GM12801 (cell line): Measurements from ENCODE around the gene POU3F1.

Experiments used
- CTCF ChIP-seq: IDR thresholded peaks from one replicate; pipeline ENCODE4 v1.5.1; 2011; ENCODE audit warnings: control low read depth; ENCODE audit not compliant: insufficient read length; ENCODE audit errors: extremely low read depth

POU3F1 gene

DNA sequence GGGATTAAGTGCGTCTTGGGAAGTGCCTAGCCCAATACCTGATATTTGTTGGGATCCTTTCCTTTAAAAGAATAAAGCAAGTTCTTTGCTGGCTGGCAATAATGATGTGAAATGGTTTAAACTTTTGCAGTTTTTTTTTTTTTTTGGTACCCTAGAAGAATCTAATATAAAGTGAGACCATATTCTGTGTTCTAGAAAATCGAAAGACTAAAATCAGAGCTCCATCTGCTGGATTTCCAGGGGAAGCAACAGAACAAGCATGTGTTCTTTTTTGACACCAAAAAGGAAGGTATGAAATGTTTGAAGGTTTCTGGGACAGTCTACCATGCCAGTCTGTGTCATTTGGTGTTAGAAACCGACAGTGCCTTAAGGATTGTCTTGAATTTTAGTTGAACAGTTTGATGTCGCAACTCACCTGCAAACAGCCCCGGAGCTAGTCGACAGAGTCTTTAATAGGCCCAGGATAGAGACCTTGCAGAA is 27.7 kb downstream of the POU3F1 start:
- no peak for TF ChIP-seq CTCF

GRCh38 chr1:38015978-38016725 is 30.4 kb downstream of the POU3F1 start:
- no peak for TF ChIP-seq CTCF

DNA sequence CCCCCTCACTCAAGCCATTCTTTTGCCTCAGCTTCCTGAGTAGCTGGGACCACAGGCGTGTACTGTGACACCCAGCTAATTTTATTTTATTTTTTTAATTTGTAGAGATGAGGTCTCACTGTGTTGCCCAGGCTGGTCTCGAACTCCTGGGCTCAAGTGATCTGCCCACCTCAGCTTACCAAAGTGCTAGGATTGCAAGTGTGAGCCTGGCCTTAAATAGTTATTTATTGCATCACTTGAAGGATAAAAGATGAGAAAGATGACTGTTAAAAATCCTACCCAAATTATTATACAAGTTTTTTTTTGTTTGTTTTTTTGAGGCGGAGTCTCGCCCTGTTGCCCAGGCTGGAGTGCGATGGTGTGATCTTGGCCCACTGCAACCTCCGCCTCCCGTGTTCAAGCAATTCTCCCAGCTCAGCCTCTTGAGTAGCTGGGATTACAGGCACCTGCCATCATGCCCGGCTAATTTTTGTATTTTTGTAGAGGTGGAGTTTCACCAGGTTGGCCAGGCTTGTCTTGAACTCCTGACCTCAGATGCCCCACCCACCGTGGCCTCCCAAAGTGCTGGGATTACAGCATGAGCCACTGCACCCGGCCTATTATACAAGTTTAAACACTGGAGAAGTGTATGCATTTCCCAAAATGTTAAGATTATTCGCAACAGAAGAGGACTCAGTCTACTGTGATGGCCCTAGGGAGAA is 31.7 kb downstream of the POU3F1 start:
- no peak for TF ChIP-seq CTCF

DNA sequence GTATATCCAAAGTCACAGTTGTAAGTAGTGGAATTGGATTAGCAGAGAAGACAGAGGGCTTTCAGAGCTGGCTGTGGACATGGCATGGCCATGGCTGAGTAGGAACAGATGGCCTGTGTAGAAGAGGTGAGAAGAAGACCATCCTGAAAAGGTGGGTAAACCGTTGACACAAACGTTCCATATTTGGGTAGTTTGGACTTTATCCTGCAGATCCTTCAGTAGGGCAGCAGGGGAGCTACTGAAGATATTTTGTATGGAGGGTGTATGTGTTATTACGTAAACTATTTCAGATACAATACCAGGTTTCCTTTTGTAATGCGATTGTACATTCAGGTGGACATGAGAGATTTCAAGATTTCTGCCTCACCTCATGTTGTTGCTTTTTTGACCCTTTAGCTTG is 32.4 kb downstream of the POU3F1 start:
- TF ChIP-seq CTCF, result no peak

GRCh38 chr1:38013227-38013622 is 33.4 kb downstream of the POU3F1 start:
- TF ChIP-seq CTCF, result no peak

DNA sequence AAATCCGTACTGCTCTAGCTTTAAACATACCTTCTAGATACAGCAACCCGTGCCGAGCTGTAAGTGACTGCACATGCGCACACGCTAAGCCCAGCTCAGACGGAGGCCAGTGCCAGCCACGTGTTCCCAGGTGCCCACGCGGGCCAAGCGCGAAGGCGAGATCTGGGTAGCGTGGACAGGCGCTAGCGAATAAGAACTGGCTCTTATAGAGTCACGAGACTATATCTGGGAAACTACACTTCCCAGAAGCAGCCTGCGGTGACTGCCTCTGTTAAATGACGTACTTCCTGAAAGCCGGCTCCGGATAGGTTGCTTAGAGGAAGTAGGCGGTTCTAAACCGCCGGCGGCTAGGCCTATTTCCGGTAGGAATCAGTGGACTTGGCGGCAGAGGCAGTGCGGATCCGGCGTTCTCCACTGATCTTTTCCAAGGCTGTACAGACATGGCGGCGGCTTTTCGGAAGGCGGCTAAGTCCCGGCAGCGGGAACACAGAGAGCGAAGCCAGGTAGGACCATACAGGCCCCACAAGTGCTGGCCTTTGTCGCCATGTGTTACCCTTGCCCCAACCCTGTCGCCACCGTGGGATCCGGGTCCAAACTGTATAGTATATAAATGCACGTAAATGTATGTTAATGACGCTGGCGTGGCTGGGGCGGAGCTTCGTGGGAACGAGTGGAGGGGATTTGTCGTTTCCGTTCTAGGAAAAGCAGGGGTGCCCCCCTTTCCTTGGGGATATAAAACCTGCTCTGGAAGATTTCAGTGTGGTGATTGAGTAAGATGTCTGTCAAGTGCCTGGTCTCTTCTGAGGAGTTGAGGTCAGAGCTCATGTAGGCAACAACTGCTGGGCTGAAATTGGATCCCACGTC is 34.0 kb downstream of the POU3F1 start, which contains the start of gene UTP11:
Gene UTP11, plus strand, starts transcription at position 372 of the 864 bp plus-strand sequence. Its CDS starts 69 bp downstream, at position 441.
- no peak for TF ChIP-seq CTCF

DNA sequence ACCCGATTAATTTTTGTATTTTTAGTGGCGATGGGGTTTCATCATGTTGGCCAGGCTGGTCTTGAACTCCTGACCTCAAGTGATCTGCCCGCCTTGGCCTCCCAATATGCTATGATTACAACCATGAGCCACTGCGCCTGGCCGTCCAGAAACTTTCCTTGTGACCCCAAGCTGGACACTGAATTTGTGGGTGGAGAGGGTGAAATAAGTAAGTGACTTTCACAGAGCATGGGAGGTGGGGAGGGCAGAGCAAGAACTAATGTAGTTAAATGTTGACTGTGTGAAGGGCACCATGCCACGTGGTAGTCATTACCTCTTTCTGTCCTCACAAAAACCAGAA is 36.8 kb downstream of the POU3F1 start:
- TF ChIP-seq CTCF, result no peak
